Activated T-cell treated with anti-CD3 and anti-CD28 coated beads, Interleukin-2, amount 50 U/mL, for 4 hours (primary cell): Measurements from ENCODE around the gene XYLB. TPM values are rescaled to one million over a fixed set of nuclear protein-coding genes. Genes with fewer than 3 reads are reported as not detected.

Source experiments
- ATAC-seq, 2 donors: fragments of 200-7000 bp; cut with Tn5 transposase; one replicate each; pipeline ENCODE4 v1.10.0; 2021
- DNase-seq: peaks from one replicate; pipeline ENCODE4 v3.0.0-alpha.2; 2020
- H3K27me3 Mint-ChIP-seq: one replicate; pipeline ENCODE4 v1.8.0; 2021; ENCODE audit warnings: low read depth, mixed read lengths
- H3K36me3 Mint-ChIP-seq: one replicate; pipeline ENCODE4 v1.8.0; 2022; ENCODE audit warnings: mixed read lengths; ENCODE audit not compliant: insufficient read depth
- H3K4me1 Mint-ChIP-seq: one replicate; pipeline ENCODE4 v1.8.0; 2021; ENCODE audit warnings: low read depth, mixed read lengths
- H3K4me3 Mint-ChIP-seq: one replicate; pipeline ENCODE4 v1.8.0; 2021; ENCODE audit warnings: mild to moderate bottlenecking, moderate library complexity, mixed read lengths
- H3K9me3 Mint-ChIP-seq: one replicate; pipeline ENCODE4 v1.8.0; 2021; ENCODE audit warnings: mixed read lengths
- total RNA-seq, 3 donors: library from RNA; stranded (reverse); gene quantifications; one replicate each; pipeline ENCODE4 v1.2.1, GENCODE V29; 2021

The XYLB gene
- total RNA-seq, 3 donors from 2014 or later, result 4.2 to 6.4 (median 5.9) TPM

DNA sequence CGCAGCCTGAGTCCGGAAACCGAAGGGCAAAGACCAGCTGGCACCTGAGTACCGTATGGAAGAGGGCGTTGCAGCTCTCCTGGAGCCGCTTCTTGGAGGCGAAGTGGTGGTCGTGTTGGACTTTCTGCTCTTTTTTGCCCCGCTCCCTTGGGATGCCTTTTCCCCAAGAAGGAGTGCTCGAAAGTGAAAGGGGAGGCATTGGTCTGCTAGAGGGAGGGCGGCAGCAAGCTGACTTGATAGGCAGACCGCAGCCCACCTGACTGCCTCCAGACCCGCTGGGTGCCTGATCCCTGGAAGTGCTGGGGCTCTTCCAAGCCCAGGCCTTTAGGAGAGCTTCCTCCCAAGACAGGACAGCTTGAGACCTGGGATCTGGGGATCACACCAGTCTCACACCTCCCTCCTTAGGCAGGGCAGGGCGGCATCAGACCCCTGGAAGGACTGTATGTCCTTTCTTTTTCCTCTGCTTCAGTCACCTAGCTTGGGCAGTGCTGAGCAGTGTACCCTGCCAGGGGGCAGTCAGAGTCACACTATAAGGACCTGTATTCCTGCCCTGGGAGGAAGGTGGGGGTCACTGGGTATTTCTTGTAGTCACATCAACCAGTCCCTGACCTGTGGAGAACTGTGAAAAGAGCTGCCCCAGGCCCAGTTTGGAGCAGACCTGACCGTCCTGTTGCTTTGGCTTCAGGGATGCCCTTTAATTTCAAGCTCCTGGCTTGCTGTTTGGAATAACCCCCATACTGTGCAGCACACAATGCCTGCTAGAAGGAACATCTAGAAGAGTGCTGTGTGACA lies 109.2 kb downstream of the XYLB start:
- DNase-seq, result no peak
- H3K27me3 Mint-ChIP-seq, result peaks cover 2% of the 10 kb centered on the region
- H3K9me3 Mint-ChIP-seq, result peaks cover under 1% of the 10 kb centered on the region
- peak overlapping the region; percentile 91 for H3K4me3 Mint-ChIP-seq
- ATAC-seq, result peak in 1 of 2 donors; percentile 4
- peaks cover 15% of the 10 kb centered on the region for H3K4me1 Mint-ChIP-seq
- H3K36me3 Mint-ChIP-seq, result no peaks in the 10 kb centered on the region

DNA sequence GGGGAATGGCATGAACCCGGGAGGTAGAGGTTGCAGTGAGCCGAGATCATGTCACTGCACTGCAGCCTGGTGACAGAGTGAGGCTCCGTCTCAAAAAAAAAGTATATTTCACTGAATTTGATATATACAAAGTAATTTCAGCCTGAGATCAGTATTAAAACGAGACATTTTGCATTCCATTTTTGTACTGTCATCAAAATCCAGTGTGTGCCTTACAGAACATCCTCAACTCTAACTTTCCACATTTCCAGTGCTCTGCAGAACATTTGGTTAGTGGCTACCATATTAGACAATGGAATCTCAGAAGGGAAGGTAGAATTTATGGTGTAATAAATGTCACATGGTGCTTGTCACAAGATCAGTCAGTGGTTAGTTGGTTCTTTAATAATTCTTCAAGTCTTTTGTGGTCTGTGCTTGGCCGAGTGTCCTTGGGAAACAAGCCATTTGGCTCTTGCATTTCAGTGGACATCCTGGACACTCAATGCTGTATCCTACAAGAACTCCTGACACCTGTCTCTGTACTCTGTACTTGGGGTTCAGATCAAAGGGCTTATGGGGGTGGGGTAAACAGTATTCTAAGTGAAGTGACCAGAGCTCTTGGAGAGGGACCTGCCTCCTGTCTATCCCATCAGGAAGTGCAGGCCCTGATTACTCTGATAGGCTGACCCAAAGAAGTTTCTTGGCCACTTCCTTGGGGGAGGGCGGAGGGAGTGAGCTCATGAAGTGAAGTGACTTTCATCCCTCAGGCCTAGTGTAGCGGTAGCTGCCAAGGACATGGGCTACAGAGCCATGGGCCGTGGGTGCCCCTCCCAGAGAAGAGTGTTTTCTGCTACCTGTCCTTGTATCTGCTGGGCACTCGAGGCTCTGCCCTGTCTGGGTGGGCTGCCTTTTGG lies 110.8 kb downstream of the XYLB start:
- DNase-seq, result no peak
- no peaks in the 10 kb centered on the region for H3K9me3 Mint-ChIP-seq

DNA sequence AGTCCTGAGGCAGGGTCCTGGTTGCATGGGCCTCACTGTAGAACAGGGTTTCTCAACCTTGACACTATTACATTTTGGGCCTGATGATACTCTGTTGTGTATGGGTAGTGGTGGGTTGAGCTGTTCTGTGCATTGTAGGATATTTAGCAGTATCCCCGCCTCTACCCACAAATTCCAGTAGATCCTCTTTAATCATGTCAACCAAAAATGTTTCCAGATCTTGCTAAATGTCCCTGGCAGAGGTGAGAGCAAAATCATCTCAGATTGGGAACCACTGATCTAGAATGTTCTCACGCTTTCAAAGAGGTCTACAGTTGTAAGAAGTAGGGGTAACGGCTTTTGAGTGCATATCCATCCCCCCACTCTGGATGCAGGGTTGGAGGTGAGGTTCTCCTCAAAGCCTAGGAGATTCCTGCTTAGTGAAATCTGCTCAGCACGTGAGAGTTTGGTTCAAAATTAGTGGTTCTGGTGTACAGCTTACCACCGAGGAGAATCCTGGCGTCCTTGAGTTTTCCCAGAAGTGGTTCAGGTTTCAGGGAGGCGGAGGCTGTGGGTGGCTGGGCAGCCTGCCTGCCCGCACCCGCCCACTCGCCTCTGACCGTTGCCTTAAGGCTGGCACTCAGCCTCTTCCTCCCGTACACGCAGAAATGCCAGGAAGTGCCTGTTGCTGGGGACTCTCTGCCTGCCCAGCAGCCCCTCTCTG lies 112.4 kb downstream of the XYLB start:
- peaks cover 2% of the 10 kb centered on the region for H3K27me3 Mint-ChIP-seq
- no peak for ATAC-seq

More for the DNA sequence above, 110.8 kb downstream of the XYLB start:
- Mint-ChIP-seq H3K4me3 (no peak overlapping the region), H3K4me1 (peaks cover 15% of the 10 kb centered on the region), H3K27me3 (peaks cover 2% of the 10 kb centered on the region), H3K36me3 (no peaks in the 10 kb centered on the region)
- no peak for ATAC-seq

DNA sequence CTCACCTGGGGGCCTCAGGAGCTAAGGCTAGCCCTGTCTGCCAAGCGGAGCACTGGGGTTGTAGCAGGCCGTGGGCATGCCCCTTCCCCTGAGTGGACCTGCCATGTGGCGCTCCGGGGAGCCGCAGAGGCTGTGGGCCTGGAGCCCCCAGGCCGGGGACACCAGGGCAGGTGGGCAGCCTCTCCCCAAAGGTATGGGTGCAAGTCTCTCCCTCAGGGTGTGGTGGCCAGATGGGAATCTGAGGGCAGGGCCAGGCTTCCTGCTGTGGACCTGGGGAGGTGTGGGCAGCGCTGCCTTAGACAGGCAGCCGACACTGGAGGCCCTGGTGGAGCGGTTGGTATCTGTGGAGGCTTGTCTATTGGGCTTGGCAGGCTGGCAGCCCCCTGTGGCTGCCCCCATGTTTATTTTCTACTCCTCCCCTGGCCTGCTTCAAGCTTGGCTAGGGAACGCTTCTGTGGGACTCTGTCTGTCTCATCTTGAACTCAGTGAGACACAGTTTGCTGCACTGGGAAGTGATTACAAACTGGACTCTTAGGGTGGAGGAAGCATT lies 113.0 kb downstream of the XYLB start:
- H3K27me3 Mint-ChIP-seq, result peaks cover 2% of the 10 kb centered on the region
- peaks cover 7% of the 10 kb centered on the region for H3K4me1 Mint-ChIP-seq
- no peaks in the 10 kb centered on the region for H3K36me3 Mint-ChIP-seq
- H3K9me3 Mint-ChIP-seq, result no peaks in the 10 kb centered on the region
- DNase-seq (no peak), ATAC-seq (no peak)
- H3K4me3 Mint-ChIP-seq, result no peak overlapping the region

More for the DNA sequence above, 112.4 kb downstream of the XYLB start:
- Mint-ChIP-seq H3K4me3 (no peak overlapping the region), H3K4me1 (peaks cover 9% of the 10 kb centered on the region), H3K9me3 (no peaks in the 10 kb centered on the region), H3K36me3 (no peaks in the 10 kb centered on the region)
- DNase-seq, result no peak

DNA sequence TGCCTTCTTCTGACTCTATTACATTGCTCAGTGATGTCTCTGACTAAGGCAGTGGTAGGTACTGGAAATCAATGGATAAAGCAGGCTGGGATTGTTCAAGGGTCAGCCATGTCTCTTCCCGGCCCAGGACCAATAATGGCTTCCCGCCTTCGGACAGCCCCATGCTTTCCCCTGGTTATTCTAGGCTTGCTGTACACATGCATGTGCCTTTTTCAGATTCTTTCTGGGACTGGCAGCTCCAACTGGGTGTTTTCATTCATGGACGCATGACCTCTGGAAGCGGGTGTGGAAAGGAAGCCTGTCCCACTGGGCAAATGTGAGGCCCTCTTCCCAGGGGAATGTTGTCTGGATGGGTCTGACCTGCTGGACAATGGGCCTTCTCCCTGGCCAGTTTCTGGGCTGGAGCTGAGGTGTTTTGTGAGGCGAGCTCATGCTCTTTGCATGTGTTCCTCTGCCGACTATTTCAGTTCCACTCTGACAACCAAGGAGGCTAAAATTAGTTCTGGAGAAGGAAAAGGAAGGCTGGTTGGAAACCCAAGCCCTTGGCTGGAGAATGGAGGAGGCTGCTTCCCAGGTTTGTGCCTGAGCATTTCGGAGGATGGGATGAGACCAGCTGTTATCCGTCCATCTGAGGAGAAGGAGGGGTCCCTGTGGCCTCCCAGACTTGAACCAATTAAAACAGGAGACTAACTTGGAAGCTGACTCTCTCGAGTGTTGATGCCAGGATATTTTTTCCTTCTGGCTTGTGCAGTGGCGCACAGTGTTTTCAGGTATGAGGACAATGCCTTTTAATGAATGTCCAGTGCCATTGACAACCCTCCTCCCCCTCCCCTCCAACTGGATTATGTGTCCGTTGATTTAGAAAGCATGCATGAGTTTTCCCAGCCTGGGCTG lies 114.0 kb downstream of the XYLB start:
- no peak for ATAC-seq
- DNase-seq, result no peak
- Mint-ChIP-seq H3K4me1 (peaks cover 4% of the 10 kb centered on the region), H3K4me3 (no peak overlapping the region), H3K9me3 (no peaks in the 10 kb centered on the region), H3K36me3 (no peaks in the 10 kb centered on the region), H3K27me3 (peaks cover 2% of the 10 kb centered on the region)

Other genes with a start within 250 kb of the XYLB start
- gene ACAA1, start 209.7 kb upstream of the XYLB start, total RNA-seq, result 10 to 100 TPM; 49.6 to 62.0 (median 60.0) TPM
- gene MYD88, start 208.1 kb upstream of the XYLB start, total RNA-seq, result 10 to 100 TPM; 35.7 to 45.1 (median 37.7) TPM
- 10 to 100 TPM; 45.3 to 47.4 (median 45.5) TPM for gene OXSR1, start 181.2 kb upstream of the XYLB start, total RNA-seq
- gene SLC22A13, start 81.0 kb upstream of the XYLB start, total RNA-seq, result under 1 TPM; 0.27 to 0.53 (median 0.29) TPM
- not detected for gene SLC22A14, start 64.5 kb upstream of the XYLB start, total RNA-seq
- gene ACVR2B, start 107.1 kb downstream of the XYLB start, total RNA-seq, result 1 to 10 TPM; 4.5 to 5.5 (median 4.5) TPM
- gene EXOG, start 149.6 kb downstream of the XYLB start, total RNA-seq, result 10 to 100 TPM; 18.8 to 22.7 (median 21.7) TPM